ENCODE measurements around the gene VAV2. TPM values are rescaled to one million over a fixed set of nuclear protein-coding genes. Genes with fewer than 3 reads are reported as not detected.
"Not testable (repeated sequence)": the region's sequence is repeated elsewhere in the genome, so short reads cannot be mapped to it uniquely, and the experiment has no call there.

Gene VAV2
- total and polyA plus RNA-seq, 4 donors = 13.0 to 28.2 (median 16.3) TPM

GRCh38 chr9:133924453-133924852 lies 67.7 kb downstream of the VAV2 start:
- Histone ChIP-seq H3K9ac (ENCODE audit: insufficient read depth in 1 of 2, low read length in 2 of 2) (no peak overlapping the region), H3K4me1 (ENCODE audit: control insufficient read depth in 5 of 5, insufficient read depth in 5 of 5, low read length in 5 of 5) (peaks cover 0 to 8% (median 0%) of the 10 kb centered on the region in 5 donors), H3K36me3 (ENCODE audit: control insufficient read depth in 4 of 4, insufficient read depth in 4 of 4, low read length in 4 of 4) (peaks cover 0 to 3% (median 1%) of the 10 kb centered on the region in 4 donors), H3K27ac (ENCODE audit: low read depth in 1 of 2, low read length in 1 of 2) (no peak overlapping the region), H3K4me3 (no peak overlapping the region), H3K27me3 (ENCODE audit: control insufficient read depth in 3 of 3, insufficient read depth in 3 of 3, low read length in 2 of 3) (no peaks in the 10 kb centered on the region), H3K9me3 (ENCODE audit: control insufficient read depth in 4 of 4, insufficient read depth in 3 of 4, low read length in 3 of 4) (no peaks in the 10 kb centered on the region)
- ATAC-seq (ENCODE audit: insufficient read depth, low FRiP score) = no peak
- TF ChIP-seq CTCF (IDR thresholded peaks at IDR 0.05; ENCODE audit: control extremely low read depth, extremely low read depth) = no peak
- WGBS, 2 donors = 94 to 95% methylated on average over 5 of the region's 5 CpGs
- no peak for DNase-seq

DNA sequence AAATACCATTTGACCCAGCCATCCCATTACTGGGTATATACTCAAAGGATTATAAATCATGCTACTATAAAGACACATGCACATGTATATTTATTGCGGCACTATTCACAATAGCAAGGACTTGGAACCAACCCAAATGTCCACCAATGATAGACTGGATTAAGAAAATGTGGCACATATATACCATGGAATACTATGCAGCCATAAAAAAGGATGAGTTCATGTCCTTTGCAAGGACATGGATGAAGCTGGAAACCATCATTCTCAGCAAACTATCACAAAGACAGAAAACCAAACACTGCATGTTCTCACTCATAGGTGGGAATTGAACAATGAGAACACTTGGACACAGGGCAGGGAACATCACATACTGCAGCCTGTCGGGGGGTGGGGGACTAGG lies 68.5 kb downstream of the VAV2 start:
- peaks cover 0 to 14% (median 0%) of the 10 kb centered on the region in 5 donors for H3K4me1 ChIP-seq (ENCODE audit: control insufficient read depth in 5 of 5, insufficient read depth in 5 of 5, low read length in 5 of 5)
- not testable (repeated sequence) for H3K9me3 ChIP-seq (ENCODE audit: control insufficient read depth in 4 of 4, insufficient read depth in 3 of 4, low read length in 3 of 4); H3K9ac ChIP-seq (ENCODE audit: insufficient read depth in 1 of 2, low read length in 2 of 2); H3K36me3 ChIP-seq (ENCODE audit: control insufficient read depth in 4 of 4, insufficient read depth in 4 of 4, low read length in 4 of 4); DNase-seq; H3K4me3 ChIP-seq; H3K27me3 ChIP-seq (ENCODE audit: control insufficient read depth in 3 of 3, insufficient read depth in 3 of 3, low read length in 2 of 3); ATAC-seq (ENCODE audit: insufficient read depth, low FRiP score); H3K27ac ChIP-seq (ENCODE audit: low read depth in 1 of 2, low read length in 1 of 2)
- 85 to 92% methylated on average over 2 of the region's 2 CpGs for WGBS, 2 donors

- 86 to 95% methylated on average over 17 of the region's 17 CpGs for WGBS, 2 donors
These were observed 70.3 kb downstream of the VAV2 start for GRCh38 chr9:133921866-133922265.

GRCh38 chr9:133920471-133920870 lies 71.7 kb downstream of the VAV2 start:
- no peaks in the 10 kb centered on the region for H3K27me3 ChIP-seq (ENCODE audit: control insufficient read depth in 3 of 3, insufficient read depth in 3 of 3, low read length in 2 of 3)
- H3K4me3 ChIP-seq = no peak overlapping the region
- no peaks in the 10 kb centered on the region for H3K9me3 ChIP-seq (ENCODE audit: control insufficient read depth in 4 of 4, insufficient read depth in 3 of 4, low read length in 3 of 4)
- peaks cover 0 to 37% (median 14%) of the 10 kb centered on the region in 5 donors for H3K4me1 ChIP-seq (ENCODE audit: control insufficient read depth in 5 of 5, insufficient read depth in 5 of 5, low read length in 5 of 5)
- DNase-seq = no peak
- WGBS, 2 donors = 93% methylated on average over 11 to 12 of the region's 12 CpGs
- peaks cover 0 to 3% (median 0%) of the 10 kb centered on the region in 4 donors for H3K36me3 ChIP-seq (ENCODE audit: control insufficient read depth in 4 of 4, insufficient read depth in 4 of 4, low read length in 4 of 4)
- peak overlapping the region in 1 of 2 donors; percentile 17 for H3K27ac ChIP-seq (ENCODE audit: low read depth in 1 of 2, low read length in 1 of 2)
- TF ChIP-seq CTCF (IDR thresholded peaks at IDR 0.05; ENCODE audit: control extremely low read depth, extremely low read depth) = no peak
- H3K9ac ChIP-seq (ENCODE audit: insufficient read depth in 1 of 2, low read length in 2 of 2) = no peak overlapping the region
- no peak for ATAC-seq (ENCODE audit: insufficient read depth, low FRiP score)

More at GRCh38 chr9:133921866-133922265, 70.3 kb downstream of the VAV2 start:
- no peak overlapping the region for H3K9ac ChIP-seq (ENCODE audit: insufficient read depth in 1 of 2, low read length in 2 of 2)
- H3K27ac ChIP-seq (ENCODE audit: low read depth in 1 of 2, low read length in 1 of 2) = no peak overlapping the region
- H3K27me3 ChIP-seq (ENCODE audit: control insufficient read depth in 3 of 3, insufficient read depth in 3 of 3, low read length in 2 of 3) = no peaks in the 10 kb centered on the region
- no peaks in the 10 kb centered on the region for H3K9me3 ChIP-seq (ENCODE audit: control insufficient read depth in 4 of 4, insufficient read depth in 3 of 4, low read length in 3 of 4)
- H3K4me3 ChIP-seq = no peak overlapping the region
- TF ChIP-seq CTCF (IDR thresholded peaks at IDR 0.05; ENCODE audit: control extremely low read depth, extremely low read depth) = no peak
- H3K36me3 ChIP-seq (ENCODE audit: control insufficient read depth in 4 of 4, insufficient read depth in 4 of 4, low read length in 4 of 4) = peaks cover 0 to 3% (median 0%) of the 10 kb centered on the region in 4 donors
- DNase-seq = no peak
- H3K4me1 ChIP-seq (ENCODE audit: control insufficient read depth in 5 of 5, insufficient read depth in 5 of 5, low read length in 5 of 5) = peaks cover 0 to 31% (median 10%) of the 10 kb centered on the region in 5 donors
- no peak for ATAC-seq (ENCODE audit: insufficient read depth, low FRiP score)
